GM19438 (cell line): Measurements from ENCODE around the gene SRSF3.
"Not testable (repeated sequence)": the region's sequence is repeated elsewhere in the genome, so short reads cannot be mapped to it uniquely, and the experiment has no call there.

ENCODE experiments used
- ATAC-seq: cut with Tn5 transposase; IDR thresholded peaks from one replicate; pipeline ENCODE4 v1.9.1; 2021; ENCODE audit warnings: low read depth; ENCODE audit not compliant: unreplicated experiment

Gene SRSF3

DNA sequence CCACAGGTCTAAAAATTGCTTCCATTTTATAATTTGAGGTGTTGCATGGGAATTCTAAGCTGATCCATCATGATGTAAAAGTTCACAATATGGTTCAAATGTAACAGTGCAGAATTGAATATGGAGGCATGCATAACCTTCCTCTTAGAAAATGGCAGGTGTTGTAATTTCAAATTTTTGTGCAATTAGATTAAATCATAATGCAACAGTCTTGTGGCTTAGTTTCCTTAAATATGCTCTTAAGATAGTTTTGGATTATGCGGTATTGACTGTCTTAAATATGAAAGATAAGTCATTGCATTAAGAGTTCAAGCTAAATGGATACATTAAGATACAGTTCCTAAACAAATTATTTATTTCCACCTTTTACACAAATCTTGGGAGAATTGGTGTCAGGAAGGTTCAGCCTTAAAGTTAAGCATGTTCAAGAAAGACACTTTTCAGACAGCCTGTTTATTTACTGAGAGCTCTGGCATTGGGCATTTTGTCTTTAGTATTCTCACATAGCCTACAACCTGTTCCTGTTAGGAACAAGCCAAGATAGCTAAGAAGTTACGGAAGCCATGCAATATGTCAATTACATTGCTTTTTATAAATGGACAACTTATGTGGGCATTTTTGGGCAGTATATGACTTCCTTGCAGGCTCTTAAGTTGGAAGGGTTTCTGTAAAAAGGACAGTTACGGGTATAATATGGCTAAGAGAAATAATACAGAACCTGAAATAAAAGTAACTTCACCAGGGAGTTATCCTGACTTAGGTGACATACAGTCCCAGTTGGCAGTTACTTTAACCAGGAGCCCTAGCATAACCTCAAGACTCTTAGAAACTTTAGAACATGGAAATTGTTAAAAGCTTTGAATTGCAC, 9.3 kb downstream of the SRSF3 start:
- ATAC-seq: no peak

DNA sequence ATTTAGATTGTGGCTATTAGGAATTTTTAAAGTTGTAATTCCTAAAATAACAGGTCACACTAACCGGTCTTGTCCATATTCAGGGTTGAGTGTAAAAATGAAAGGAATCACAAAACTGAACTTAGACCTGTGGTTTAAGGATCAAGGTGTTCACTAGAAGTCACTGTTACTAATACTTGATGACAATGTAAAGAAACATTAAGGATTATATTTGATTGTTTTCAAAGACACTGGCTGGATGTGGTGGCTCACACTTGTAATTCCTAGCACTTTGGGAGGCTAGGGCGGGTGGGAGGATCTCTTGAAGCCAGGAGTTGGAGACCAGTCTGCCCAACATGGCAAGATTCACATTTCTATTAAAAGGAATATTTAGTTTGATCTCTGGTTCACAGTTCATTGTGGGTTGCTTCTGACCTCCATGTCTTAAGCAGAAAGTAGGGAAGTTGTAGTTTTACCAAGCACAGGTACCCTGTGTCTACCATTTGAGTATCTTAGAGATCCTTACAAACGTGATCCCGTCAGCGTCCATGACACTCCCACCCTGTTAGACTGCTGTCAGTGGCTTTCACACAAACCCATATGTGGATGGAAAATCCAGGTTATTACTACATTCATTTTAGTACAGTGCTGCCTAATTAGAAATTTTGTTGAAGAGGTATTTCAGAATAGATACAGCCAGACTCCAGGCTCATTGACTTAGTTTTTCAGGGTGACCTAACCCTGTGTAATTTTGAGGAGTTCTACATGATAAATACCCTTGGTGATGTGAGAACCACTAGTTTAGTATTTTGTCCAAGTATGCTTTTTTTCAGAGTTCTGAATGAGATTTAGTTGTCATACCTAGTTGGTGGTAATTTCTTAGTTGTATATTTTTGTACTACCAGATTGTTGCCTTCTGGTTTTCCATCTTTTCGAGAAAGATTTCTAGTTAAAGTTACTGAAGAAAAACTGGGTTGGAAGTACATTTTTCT, 10.2 kb downstream of the SRSF3 start:
- no peak for ATAC-seq

DNA sequence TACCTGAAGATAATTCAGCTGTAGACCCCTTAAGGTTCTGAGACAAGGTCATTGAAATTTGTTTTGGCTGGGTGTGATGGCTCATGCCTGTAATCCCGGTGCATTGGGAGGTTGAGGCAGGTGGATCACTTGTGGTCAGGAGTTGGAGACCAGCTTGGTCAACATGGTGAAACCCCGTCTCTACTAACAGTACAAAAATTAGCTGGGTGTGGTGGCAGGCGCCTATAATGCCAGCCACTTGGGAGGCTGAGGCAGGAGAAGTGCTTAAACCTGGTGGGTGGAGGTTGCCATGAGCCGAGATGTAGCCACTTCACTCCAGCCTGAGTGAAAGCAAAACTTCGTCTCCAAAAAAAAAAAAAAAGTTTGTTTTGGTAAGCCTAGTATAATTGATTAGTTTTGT, 11.0 kb downstream of the SRSF3 start:
- ATAC-seq: no peak

DNA sequence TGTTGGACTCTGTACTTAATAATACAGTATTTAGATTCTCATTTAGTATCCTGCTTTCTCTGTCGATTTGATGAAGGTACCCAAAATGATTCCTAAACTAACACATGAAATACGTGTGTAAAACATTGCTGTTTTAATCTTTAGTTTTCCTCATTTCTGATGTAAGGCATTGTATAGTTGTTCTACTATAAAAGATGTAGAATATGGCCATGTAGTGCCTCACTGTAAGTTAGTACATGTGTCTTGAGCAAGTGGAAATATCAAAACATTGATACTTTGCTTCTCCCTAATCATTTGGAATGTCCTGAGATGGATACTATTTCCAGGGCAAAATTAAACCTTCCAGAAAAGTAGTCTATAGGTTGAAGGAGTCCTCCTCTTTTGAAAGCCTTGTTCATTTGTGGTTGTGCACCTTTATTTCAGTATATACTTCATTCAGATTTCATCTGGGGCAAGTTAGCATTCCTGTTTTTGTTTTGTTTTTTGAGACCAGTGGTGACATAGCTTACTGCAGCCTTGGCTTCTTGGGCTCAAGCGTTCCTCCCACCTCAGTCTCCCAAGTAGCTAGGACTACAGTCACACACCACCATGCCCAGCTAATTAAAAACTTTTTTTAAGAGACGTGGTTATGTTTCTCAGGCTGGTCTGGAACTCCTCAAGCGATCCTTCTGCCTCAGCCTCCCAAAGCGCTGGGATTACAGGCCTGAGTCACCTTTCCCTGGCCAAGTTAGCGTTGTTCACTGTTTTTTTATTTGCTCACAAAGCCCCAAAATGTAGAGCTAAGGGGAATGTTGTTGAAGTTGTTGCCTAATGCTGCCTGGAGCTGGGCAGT, 11.6 kb downstream of the SRSF3 start:
- no peak for ATAC-seq

DNA sequence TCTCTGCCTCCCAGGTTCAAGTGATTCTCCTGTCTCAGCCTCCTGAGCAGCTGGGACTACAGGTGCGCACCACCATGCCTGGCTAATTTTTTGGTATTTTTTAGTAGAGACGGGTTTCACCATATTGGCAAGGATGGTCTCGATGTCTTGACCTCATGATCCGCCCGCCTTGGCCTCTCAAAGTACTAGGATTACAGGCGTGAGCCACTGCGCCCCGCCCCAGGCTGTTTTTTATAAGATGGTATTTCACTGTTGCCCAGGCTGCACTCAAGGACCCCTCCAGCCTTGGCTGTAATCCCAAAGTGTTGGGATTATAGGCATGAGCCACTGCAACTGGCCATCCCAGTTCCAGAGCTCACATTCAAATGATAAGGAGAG, 13.1 kb downstream of the SRSF3 start:
- not testable (repeated sequence) for ATAC-seq

DNA sequence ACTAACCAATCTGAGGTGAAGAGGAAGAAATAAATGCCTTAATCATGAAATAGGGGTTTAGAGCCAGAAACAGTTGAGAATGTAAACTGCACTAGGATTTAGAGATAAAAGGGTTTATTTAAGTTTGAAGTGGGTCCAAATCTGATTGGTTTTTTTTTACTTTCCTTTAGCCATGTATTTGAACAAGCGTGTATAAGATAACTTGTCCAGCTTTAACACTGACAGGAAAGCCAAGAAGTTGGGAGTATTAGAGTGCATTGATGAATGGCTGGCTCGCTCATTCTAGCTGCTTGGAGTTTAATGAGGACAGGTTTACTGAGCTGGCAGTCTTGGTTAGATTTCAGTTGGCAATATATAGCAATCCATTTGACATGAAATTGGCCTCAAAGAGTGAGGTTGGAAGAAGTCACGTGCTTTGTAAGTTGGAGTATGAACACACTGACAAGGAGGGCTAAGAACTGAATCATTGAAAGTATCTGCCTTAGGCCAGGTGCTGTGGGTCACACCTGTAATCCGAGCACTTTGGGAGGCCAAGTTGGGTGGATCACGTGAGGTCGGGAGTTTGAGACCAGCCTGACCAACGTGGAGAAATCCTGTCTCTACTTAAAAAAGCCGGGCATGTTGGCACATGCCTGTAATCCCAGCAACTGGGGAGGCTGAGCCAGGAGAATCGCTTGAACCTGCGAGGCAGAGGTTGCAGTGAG, 13.7 kb downstream of the SRSF3 start:
- ATAC-seq: no peak

DNA sequence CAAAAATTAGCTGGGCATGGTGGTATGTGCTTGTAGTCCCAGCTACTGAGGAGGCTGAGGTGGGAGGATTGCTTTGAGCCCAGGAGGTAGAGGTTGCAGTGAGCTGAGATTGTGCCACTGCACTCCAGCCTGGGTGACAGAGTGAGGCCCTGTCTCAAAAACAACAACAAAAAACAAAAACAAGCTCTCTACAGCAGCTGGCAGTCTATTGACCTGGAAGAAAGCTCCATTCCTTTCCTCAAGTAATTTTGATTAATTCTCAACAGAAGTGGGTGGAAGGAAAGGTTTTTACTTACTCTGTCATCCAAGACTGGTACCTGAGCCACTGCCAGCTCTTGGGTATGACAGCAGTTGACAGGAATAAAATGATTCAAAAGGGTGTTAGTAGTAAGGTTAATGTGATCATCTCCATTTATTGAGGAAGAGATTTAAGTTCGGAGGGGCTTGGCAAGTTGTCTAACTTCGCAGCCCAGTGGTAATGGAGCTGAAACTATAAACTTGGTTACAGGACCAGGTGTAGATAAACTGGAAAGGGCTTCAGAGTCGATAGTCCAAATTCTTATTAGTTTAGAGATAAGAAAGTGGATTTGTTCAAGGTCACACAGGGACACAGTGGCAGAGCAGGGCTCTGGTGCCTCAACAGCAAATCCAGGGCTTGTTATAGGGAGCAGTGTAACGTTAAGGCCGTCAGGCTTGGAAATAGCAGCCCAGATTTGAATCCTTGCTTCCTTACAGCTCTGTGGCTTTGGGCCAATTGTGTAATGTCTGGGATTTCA, 14.8 kb downstream of the SRSF3 start:
- ATAC-seq: no peak

DNA sequence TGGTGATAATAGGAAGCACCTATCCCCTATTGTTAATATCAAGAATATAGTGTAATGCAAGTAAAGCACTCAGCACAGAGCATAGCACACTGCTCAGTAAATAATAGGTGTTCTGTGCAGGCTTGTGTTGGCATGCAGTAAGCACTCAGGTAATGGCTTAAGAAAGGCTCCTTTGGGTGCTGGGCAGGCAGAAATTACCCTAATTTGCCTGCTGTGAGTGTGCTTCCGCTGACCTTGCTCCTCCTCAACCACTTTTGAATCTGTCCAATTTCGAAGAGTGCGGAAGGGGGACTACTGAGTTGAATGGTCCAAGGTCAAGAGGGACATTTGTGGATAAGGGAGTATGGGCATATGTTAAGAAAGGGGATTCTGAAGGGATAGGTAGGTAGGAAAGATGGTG, 15.4 kb downstream of the SRSF3 start:
- ATAC-seq: no peak

DNA sequence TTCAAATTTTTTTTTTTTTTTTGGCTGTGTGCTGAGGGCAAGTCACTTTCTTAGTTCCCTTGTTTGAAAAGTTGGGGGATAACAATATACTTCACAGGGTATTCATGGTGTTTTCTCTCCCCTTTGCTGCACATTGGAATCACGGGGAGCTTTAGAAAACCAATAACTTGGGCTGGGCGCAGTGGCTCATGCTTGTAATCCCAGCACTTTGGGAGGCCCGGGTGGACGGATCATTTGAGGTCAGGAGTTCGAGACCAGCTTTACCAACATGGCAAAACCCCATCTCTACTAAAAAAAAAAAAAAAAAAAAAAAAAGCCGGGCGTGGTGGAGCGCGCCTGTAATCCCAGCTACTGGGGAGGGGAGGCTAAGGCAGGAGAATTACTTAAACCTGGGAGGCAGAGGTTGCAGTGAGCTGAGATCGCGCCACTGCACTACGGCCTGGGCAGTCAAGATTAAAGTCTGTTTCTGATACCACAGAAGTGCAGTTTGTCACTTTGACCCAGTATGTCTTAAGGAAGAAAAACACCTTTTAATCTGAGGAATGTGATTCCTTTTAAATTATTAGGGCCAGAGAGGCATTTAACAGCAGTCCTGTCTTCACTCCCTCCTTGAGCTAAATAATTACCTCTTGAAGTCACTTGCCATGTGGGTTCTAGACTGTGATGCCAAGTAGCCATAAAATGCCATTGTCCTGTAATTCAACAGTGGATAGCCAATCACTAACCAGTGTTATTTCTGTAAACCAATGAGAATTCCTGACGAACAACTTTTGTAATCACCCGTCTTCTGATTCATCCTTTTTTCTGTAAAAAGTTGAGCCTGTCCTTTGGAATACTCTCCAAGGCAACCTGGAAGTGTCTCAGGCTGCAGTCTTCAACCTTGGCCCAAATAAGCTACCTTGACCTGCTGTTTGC, 16.1 kb downstream of the SRSF3 start:
- no peak for ATAC-seq

DNA sequence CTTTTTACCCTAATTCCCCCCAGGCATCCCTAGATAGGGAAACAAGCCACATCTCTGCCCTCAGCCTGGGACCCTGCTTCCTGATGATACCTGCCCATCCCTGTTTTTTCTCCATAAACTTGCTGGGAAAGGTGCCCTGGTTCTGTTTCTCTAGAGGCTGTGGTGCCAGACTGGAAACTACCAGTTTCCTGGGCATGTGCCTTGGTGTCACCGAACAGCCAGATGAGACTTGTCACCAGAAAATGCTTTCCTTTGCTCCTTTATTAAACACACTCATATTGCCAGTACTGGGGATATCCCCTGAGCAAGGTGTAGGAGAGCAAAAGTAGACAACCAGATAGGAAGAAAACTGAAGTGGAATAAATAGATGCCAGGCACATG, 16.8 kb downstream of the SRSF3 start:
- ATAC-seq: no peak

DNA sequence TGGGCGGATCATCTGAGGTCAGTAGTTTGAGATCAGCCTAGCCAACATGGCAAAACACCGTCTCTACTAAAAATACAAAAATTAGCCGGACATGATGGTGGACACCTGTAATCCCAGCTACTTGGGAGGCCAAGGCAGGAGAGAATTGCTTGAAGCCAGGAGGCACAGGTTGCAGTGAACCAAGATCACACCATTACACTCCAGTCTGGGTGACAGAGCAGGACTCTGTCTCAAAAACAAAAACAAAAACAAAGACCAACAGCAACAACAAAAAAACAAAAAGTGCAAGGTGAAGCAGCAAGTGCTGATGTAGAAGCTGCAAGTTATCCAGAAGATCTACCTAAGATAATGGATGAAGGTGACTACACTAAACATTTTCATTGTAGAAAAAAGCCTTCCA, 17.5 kb downstream of the SRSF3 start:
- ATAC-seq: not testable (repeated sequence)

DNA sequence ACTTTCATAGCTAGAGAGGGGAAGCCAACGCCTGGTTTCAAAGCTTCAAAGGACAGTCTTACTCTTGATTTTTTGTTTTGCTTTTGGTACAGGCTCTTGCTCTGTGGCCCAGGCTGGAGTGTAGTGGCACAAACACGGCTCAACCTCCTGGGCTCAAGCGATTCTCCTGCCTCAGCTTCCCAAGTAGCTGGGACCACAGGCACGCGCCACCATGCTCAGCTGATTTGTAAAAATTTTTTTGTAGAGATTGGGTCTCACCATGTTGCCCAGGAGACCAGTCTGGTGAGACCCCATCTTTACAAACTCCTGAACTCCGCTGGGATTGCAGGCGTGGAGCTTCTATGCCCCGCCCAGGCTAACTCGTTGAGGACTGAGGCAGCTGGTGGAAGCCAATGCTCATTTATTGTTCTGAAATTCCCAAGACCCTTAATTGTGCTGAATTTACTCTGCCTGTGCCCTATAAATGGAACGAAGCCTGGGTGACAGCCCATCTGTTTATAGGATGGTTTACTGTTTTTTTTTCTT, 18.0 kb downstream of the SRSF3 start:
- ATAC-seq: no peak

DNA sequence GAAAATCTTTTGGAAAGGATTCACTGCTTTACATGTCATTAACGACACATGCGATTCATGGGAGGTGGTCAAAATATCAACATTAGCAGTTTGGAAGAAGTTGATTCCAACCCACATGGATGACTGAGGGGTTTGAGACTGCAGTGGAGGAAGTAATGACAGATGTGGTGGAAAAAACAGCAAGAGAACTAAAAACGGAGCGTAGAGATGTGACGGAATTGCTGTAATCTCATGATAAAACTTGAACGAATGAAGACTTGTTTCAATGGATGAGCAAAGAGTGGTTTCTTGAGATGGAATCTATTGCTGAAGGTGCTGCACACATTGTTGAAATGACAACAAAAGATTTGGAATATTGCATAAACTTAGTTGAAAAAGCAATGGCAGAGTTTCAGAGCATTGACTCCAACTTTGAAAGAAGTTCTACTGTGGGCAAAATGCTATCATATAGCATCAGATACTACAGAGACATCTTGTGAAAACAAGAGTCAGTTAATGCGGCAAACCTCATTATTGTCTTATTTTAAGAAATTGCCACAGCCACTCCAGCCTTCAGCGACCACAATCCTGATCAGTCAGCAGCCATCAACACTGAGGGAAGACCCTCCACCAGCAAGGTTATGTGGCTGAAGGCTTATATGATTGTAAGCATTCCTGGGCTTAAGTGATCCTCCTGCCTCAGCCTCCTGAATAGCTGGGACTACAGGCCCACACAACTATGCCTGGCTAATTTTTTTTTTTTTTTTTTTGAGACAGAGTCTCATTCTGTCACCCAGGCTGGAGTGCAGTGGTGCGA, 19.2 kb downstream of the SRSF3 start:
- no peak for ATAC-seq

DNA sequence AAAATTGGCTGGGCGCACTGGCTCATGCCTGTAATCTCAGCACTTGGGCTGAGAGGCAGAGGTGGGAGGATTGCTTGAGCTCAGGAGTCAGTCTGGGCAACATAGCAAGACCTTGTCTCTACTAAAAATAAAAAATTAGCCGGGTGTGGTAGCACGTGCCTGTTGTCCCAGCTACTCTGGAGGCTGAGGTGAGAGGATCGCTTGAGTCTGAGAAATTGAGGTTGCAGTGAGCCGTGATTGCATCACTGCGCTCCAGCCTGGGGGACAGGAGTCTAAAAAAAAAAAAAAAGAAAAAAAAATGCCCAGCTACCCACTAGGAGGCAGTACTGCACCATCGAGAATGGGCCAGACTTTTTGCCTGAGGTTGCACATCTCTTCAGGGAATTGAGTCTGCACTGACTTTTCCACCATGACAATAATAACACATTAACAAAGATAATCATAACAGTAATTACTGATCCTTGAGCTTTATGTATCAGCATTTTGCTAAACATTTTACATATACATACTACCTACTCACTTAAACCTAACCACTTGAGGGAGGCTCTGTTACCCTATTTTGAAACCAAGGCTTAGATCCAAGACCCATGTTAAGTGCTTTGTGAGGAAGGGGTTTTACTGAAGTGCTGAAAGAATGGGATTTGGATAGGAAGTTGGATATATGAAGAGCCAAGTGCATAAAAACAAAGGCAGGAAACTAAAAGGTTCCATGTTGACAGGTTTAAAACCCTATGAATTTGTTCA, 21.0 kb downstream of the SRSF3 start:
- ATAC-seq: no peak

DNA sequence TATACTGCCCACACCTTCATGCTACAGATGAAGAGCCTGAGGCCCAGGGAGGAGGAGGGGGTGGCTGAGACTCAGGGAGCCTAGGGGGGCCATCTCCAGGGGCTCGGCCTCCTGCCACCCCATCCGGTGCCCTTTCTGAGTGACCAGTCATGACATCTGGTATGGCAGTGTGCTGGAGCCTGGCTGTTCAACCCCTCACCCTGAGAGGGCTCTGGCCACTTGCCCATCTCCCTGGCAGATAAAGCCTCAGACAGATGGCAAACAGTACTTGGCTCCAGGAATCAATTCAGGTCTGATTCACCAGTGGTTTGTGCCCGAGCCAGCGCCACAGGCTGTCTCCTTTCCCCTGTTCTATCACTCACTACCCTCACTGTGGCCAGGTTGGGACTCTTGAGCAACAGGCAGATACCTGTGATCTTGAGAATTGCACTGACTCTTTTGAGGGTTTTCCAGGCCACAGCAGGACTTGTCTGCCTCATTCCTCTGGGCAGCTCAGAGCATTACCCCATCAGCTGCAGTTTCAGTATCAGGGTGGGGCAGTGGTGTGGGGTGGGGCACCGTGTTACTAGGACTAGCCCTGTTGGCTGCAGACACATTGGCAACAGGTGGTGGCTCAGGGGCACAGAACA, 22.8 kb downstream of the SRSF3 start:
- no peak for ATAC-seq
